H7 (cell line): ENCODE measurements around the gene SLC22A3. TPM values are rescaled to one million over a fixed set of nuclear protein-coding genes. Genes with fewer than 3 reads are reported as not detected.
A peak's percentile ranks its signal among the peaks of the same experiment; 100 is the strongest.
"Not testable (repeated sequence)": the region's sequence is repeated elsewhere in the genome, so short reads cannot be mapped to it uniquely, and the experiment has no call there.

ENCODE experiments used
- DNase-seq: peaks from one replicate; pipeline ENCODE4 v3.0.0; 2012
- H3K27me3 ChIP-seq: 2 replicates; pipeline ENCODE4 v1.6.0; 2011; ENCODE audit warnings: mild to moderate bottlenecking, low read length; ENCODE audit not compliant: control insufficient read depth, insufficient read depth
- H3K36me3 ChIP-seq: replicated peaks from 2 replicates; pipeline ENCODE4 v1.5.1; 2011; ENCODE audit warnings: low read length; ENCODE audit not compliant: control insufficient read depth, insufficient read depth
- H3K4me3 ChIP-seq: 2 replicates; pipeline ENCODE4 v1.5.1; 2011; ENCODE audit warnings: low read depth, mild to moderate bottlenecking, control low read depth, low read length, moderate library complexity; ENCODE audit not compliant: insufficient read depth
- total RNA-seq: library from RNA; depleted of rRNA; stranded (reverse); fragments of >200 nt; shearing (Covaris generic); gene quantifications from 2 replicates; pipeline ENCODE4 v1.2.3, GENCODE V29; 2014

Gene SLC22A3
- total RNA-seq, 1 experiment from 2014 or later = 23.9 TPM

DNA sequence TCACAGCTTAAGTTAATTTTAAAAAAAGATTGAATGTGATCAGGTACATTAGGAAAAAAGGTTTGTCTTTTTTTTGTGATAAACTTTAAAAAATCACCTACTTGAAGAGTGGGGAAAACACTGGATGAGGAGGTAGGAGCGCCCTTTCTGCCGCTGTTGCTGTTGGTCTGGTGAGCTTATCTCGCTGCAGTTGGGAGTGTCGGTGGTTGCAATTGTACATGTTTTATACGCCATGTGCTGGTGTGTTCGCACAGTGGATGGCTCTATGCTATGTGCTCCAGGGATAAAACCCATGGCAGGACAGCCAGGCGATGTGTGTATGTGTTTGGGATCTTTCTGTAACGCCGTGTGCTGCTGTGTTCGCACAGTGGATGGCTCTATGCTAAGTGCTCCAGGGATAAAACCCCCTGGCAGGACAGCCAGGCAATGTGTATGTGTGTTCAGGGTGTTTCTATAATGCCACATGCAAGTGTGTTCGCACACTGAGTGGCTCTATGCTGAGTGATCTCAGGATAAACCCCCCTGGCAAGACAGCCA, 1.7 kb downstream of the SLC22A3 start:
- DNase-seq = no peak
- Histone ChIP-seq H3K36me3 (no peaks in the 10 kb centered on the region), H3K4me3 (peak overlapping the region; percentile 69), H3K27me3 (peaks cover 33% of the 10 kb centered on the region; the same call in 1 of the 2 replicates)

DNA sequence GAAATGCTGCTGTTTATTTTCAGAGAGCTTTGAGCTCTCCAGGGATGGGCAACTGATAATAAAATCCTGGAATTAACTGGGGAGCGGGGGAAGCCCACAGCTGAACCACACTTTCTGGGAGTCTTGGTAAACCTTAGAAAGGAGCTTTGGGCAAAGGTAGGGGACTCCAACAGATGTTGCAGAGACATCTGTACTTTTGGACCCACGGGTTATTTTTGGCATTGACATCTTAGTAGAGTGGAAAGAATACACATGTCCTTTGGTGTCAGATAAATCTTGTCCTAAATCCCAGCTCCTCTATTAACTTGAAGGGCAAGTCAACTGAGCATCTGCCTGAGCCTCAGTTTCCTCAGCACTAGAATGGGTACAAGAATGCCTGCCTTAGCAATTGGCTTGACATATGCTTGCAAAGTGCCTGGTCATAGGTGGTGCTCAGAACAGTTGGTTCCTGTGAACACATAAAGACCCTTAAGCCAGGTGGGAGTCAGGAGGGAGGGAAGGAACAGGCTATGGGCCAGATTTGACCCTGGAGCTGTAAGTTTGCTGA, 5.8 kb downstream of the SLC22A3 start:
- Histone ChIP-seq H3K27me3 (peaks cover 14% of the 10 kb centered on the region; the same call in 1 of the 2 replicates), H3K4me3 (no peak overlapping the region), H3K36me3 (no peaks in the 10 kb centered on the region)
- DNase-seq = no peak

GRCh38 chr6:160355001-160355400, 6.8 kb downstream of the SLC22A3 start:
- DNase-seq = no peak
- Histone ChIP-seq H3K36me3 (no peaks in the 10 kb centered on the region), H3K27me3 (peaks cover 5% of the 10 kb centered on the region; the same call in 1 of the 2 replicates), H3K4me3 (no peak overlapping the region)

DNA sequence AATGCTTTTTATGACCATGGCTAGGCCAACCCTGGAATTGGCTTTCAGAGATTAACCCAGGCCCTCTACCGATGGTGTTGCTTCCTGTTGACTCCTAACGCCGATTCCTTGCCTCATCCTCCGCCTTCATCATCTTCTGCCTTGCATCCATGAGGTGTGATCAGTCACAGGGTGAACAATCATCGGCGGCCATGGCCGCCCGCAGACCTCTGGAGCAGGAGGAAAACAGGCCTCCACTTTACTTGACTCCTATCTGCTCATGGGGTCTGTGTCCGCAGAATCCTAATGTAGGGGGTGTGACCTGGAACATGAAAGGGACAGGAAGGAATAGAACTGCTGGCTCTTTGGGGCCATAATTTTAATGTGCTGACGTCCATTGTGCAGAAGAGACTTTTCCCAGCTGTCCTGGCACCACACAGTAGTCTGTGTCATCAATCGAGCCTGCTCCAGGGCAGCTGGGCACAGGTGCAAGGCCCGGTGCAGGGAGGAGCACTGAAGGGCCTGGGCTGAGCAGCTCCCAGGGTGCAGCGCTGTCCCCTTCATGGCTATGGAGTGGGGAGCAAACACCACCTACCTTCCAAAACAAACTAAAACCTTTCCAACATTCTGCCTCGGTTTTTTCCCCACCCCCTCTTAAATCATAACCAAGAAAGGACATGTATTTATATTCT, 8.0 kb downstream of the SLC22A3 start:
- no peak for DNase-seq
- H3K4me3 ChIP-seq = no peak overlapping the region
- H3K27me3 ChIP-seq = no peaks in the 10 kb centered on the region; the same call in 1 of the 2 replicates
- H3K36me3 ChIP-seq = no peaks in the 10 kb centered on the region

DNA sequence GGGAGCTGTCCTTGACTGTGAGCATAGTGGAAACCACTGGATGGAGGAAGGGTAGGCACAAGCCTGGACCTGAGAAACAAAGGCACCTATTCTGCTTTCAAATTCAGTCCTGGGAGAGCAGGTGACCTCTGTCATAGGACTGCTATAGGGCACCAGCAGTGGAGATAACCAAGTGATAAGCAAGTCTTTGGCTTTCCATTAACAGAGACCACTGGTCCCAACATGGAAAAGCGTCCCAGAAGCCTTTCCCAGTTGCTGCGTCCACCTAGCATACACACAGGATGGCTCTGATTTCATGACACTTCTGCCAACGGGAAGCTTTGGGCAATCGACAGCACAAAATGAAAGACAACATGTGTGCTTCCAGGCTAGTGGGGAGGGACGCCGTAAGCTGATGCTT, 8.9 kb downstream of the SLC22A3 start:
- DNase-seq = no peak
- Histone ChIP-seq H3K4me3 (no peak overlapping the region), H3K27me3 (no peaks in the 10 kb centered on the region; the same call in 1 of the 2 replicates), H3K36me3 (no peaks in the 10 kb centered on the region)

DNA sequence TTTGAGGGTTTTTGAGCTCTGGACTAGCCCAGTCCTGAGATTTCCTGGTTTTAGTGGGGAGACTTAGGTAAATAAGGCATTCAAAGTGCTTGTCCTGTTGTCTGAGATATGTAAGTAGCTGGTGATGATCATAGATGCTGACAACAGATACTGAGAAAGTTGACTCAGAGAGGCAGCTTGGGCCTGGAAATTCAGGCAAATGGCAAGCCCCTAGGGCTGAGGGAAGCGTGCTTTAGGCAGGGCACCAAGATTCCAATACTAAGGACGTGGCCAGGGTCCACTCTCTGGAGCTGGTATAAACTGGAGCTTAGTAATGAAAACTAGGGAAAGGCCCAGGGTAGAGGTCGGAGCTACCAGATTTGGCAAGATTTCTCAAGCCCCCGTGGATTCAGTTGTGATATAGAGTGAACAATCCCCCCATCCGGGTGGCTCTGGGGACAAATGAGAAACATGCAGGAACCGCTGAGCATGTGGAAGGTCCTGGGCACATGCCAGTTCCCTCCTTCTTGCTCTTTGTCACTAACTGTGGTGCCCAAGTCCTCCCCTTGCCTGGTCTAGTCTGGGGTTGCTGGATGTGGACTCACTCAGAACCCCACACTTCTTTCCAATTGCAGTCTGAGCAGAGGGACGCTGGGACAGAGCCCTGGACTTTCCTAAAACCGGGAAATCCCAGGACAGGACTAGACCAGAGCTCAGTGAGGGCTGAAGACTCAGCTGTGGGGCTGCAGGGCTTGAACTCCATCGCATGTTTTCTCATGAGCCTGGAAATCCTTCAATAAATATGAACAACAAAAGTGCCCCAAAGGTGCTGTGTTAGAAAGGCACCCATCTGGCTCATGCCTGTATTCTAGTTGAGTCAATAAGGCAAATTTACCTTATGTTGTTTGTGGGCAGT, 10.3 kb downstream of the SLC22A3 start:
- Histone ChIP-seq H3K27me3 (no peaks in the 10 kb centered on the region; the same call in 1 of the 2 replicates), H3K4me3 (no peak overlapping the region), H3K36me3 (no peaks in the 10 kb centered on the region)
- DNase-seq = no peak

GRCh38 chr6:160360955-160361354, 12.8 kb downstream of the SLC22A3 start:
- Histone ChIP-seq H3K36me3 (no peaks in the 10 kb centered on the region), H3K27me3 (no peaks in the 10 kb centered on the region; the same call in 1 of the 2 replicates), H3K4me3 (no peak overlapping the region)
- no peak for DNase-seq

DNA sequence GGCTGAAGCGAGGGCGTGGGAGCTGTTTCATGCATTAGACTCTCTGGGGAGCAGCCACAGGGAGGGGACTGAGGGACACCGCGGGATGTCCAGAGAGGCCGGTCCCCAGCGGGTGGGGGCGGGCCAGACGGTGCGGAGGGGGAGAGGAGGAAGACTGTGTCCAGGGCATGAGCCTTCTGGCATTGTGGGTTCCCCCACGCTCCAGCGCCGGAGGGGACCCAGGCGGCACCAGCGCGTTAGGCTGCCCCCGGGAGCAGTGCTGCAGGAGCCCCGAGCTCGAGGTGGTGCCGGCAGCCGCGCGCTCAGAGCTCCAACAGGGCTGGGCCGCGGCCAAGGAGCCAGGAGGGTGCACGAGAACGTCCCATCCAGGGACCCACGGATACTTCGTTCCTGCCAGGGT, 14.4 kb downstream of the SLC22A3 start:
- DNase-seq = peak; percentile 46
- H3K36me3 ChIP-seq = no peaks in the 10 kb centered on the region
- no peak overlapping the region for H3K4me3 ChIP-seq

GRCh38 chr6:160363016-160363996, 15.1 kb downstream of the SLC22A3 start:
- Histone ChIP-seq H3K4me3 (no peak overlapping the region), H3K36me3 (no peaks in the 10 kb centered on the region), H3K27me3 (no peaks in the 10 kb centered on the region)
- DNase-seq = no peak

More for the DNA sequence above, 14.4 kb downstream of the SLC22A3 start:
- H3K27me3 ChIP-seq = no peaks in the 10 kb centered on the region; the same call in 1 of the 2 replicates

- DNase-seq = no peak
- Histone ChIP-seq H3K4me3 (no peak overlapping the region), H3K27me3 (no peaks in the 10 kb centered on the region), H3K36me3 (no peaks in the 10 kb centered on the region)
These were observed 16.9 kb downstream of the SLC22A3 start for GRCh38 chr6:160365117-160365516.

GRCh38 chr6:160367798-160368547, 19.8 kb downstream of the SLC22A3 start:
- Histone ChIP-seq H3K36me3 (no peaks in the 10 kb centered on the region), H3K4me3 (no peak overlapping the region), H3K27me3 (no peaks in the 10 kb centered on the region)
- DNase-seq = no peak

- no peaks in the 10 kb centered on the region for H3K27me3 ChIP-seq
- no peak for DNase-seq
- no peak overlapping the region for H3K4me3 ChIP-seq
- H3K36me3 ChIP-seq = no peaks in the 10 kb centered on the region
These were observed 20.5 kb downstream of the SLC22A3 start for GRCh38 chr6:160368670-160369069.

DNA sequence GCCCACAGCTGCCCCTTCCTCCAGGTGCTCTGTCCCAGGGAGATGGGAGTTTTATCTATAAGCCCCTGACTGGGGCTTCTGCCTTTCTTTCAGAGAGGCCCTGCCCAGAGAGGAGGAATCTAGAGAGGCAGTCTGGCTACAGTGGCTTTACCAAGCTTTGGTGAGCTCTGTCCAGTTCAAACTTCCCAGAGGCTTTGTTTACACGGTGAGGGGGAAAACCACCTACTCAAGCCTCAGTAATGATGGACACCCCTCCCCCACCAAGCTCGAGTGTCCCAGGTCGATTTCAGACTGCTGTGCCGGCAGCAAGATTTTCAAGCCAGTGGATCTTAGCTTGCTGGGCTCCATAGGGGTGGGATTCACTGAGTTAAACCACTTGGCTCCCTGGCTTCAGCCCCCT, 25.4 kb downstream of the SLC22A3 start:
- not testable (repeated sequence) for H3K27me3 ChIP-seq, H3K36me3 ChIP-seq, H3K4me3 ChIP-seq, DNase-seq
